Spleen (tissue), 11 donors: Measurements from ENCODE around the gene ACER3. TPM values are rescaled to one million over a fixed set of nuclear protein-coding genes. Genes with fewer than 3 reads are reported as not detected.
"Not testable (repeated sequence)": the region's sequence is repeated elsewhere in the genome, so short reads cannot be mapped to it uniquely, and the experiment has no call there.

Source experiments
- DNase-seq: peaks from one replicate; pipeline ENCODE4 v3.0.0-alpha.2; 2020
- H3K27ac ChIP-seq, 8 donors: fragments of 200-600 bp; sonication (generic) in 7 of 8; 1 replicate in 4 of 8; 2 replicates in 4 of 8; pipeline versions ENCODE4 v1.5.0 to v1.8.0; 2016 to 2021; ENCODE audit warnings: inconsistent platforms in 4 of 8, mild to moderate bottlenecking in 4 of 8, moderate library complexity in 1 of 8
- H3K27me3 ChIP-seq, 7 donors: fragments of 200-600 bp; sonication (generic) in 6 of 7; replicated peaks in 1 of 7; 1 replicate in 4 of 7; 2 replicates in 3 of 7; pipeline versions ENCODE4 v1.5.0 to v1.8.0; 2016 to 2021; ENCODE audit warnings: inconsistent platforms in 3 of 7, mild to moderate bottlenecking in 1 of 7
- H3K36me3 ChIP-seq, 6 donors: fragments of 200-600 bp; sonication (generic) in 5 of 6; 1 replicate in 4 of 6; 2 replicates in 2 of 6; pipeline versions ENCODE4 v1.5.0 to v1.8.0; 2016 to 2021; ENCODE audit warnings: inconsistent platforms in 2 of 6
- H3K4me1 ChIP-seq, 6 donors: fragments of 200-600 bp; sonication (generic) in 5 of 6; 1 replicate in 3 of 6; 2 replicates in 3 of 6; pipeline versions ENCODE4 v1.5.0 to v1.8.0; 2016 to 2021; ENCODE audit warnings: inconsistent platforms in 3 of 6
- H3K4me3 ChIP-seq, 8 donors: fragments of 200-600 bp; sonication (generic) in 7 of 8; 1 replicate in 4 of 8; 2 replicates in 4 of 8; pipeline versions ENCODE4 v1.5.0 to v1.8.0; 2016 to 2021; ENCODE audit warnings: inconsistent platforms in 4 of 8, mild to moderate bottlenecking in 4 of 8, moderate library complexity in 2 of 8
- H3K9me3 ChIP-seq, 8 donors: fragments of 200-600 bp; sonication (generic) in 7 of 8; 1 replicate in 4 of 8; 2 replicates in 4 of 8; pipeline versions ENCODE4 v1.5.0 to v1.8.0; 2016 to 2021; ENCODE audit warnings: inconsistent platforms in 4 of 8
- POLR2A ChIP-seq, 3 donors: fragments of 450-650 bp; IDR thresholded peaks; one replicate each; pipeline ENCODE4 v1.5.1; 2017; ENCODE audit warnings: antibody characterized with exemption in 3 of 3, mild to moderate bottlenecking in 1 of 3
- POLR2AphosphoS5 ChIP-seq, 3 donors: sonication (generic); formaldehyde crosslinking; IDR thresholded peaks; one replicate each; pipeline ENCODE4 v1.5.1; 2017; ENCODE audit warnings: antibody characterized with exemption in 3 of 3
- WGBS, 5 donors: extraction: QIAGEN DNeasy Blood & Tissue Kit in 3 of 5; methylation state at CpG; one replicate each; pipeline versions ENCODE4 v1.1.5 to v1.1.7; 2013 to 2018; 5-methylcytosine and 5-hydroxymethylcytosine counted together
- intact Hi-C: fragments of 100-400 bp; cut with DNase I; formaldehyde crosslinking; loops from one replicate; pipeline ENCODE4 v1.15.0; 2023; ENCODE audit warnings: low total_unique reads
- polyA plus RNA-seq, 3 donors: library from polyadenylated mRNA; stranded (reverse); fragments of 200-250 nt; gene quantifications; one replicate each; pipeline ENCODE4 v1.2.1, GENCODE V29; 2013
- total RNA-seq, 7 donors: library from RNA; depleted of rRNA in 3 of 7; stranded (reverse); fragments of >200 nt in 3 of 7; fragmentation: NEBNext Ultra II Directional in 4 of 7; extraction: Animal tissue kit (Norgen Biotek cat#: 25700) in 4 of 7; gene quantifications; one replicate each; pipeline versions ENCODE4 v1.1.0 to v1.2.1, GENCODE V29; 2016 to 2021
- TF ChIP-seq, protein P1 (sequence below), 11 experiments: fragments of 200-600 bp in 7 of 11; fragments of 450-650 bp in 4 of 11; sonication (generic) in 4 of 11; IDR thresholded peaks in 8 of 11; conservative IDR thresholded peaks in 3 of 11; 1 replicate in 7 of 11; 2 replicates in 4 of 11; pipeline versions ENCODE4 v1.4.0 to v1.8.0; 2016 to 2021; ENCODE audit warnings: antibody characterized with exemption in 11 of 11, inconsistent platforms in 4 of 11, mild to moderate bottlenecking in 1 of 11
- donor health status: healthy with polysubstance abuse.
- donor health status: DM: no; HTN: no; CAD: no; lungs with moderate emphysema.
- donor health status: DM: no; HTN: no; CAD: no.
- donor health status: Bipolar disorder and iron deficiency.
- donor health status: healthy.
- donor health status: DM: no; HTN: no; CAD: no.
- donor health status: DM: yes; HTN: yes; CAD: no.

ACER3 gene
- total and polyA plus RNA-seq, 10 donors, result 2.9 to 52.2 (median 32.1) TPM

DNA sequence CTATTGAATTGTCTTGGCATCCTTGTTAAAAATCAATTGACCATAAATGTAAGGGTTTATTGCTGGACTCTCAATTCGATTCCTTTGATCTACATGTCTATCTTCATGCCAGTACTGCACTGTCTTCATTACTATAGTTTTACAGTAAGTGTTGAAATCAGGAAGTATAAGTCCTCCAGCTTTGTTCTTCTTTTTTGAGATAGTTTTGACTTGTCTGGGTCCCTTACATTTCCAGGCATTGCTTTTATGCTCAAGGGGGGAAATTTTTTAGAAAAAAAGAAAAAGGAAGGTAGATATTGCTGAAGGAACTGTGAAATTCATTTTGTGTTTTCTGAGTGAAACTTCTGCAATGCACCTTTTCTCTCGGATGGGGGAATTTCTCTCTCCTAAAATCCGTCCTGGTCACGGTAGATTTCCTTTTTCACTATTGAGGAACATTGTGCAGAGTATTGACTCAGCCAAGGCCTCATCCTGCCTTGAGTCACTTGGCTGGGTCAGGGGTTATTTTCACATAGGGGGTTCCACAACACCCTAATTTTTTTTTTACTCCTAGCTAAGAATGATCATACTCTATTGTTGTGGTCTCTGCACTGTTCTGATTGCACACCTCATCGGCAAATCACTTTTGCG lies 2.8 kb upstream of the ACER3 start:
- DNase-seq, result no peak
- H3K4me3 ChIP-seq, result no peak overlapping the region
- no peaks in the 10 kb centered on the region for H3K9me3 ChIP-seq
- H3K36me3 ChIP-seq, result no peaks in the 10 kb centered on the region
- TF ChIP-seq, protein P1, sequence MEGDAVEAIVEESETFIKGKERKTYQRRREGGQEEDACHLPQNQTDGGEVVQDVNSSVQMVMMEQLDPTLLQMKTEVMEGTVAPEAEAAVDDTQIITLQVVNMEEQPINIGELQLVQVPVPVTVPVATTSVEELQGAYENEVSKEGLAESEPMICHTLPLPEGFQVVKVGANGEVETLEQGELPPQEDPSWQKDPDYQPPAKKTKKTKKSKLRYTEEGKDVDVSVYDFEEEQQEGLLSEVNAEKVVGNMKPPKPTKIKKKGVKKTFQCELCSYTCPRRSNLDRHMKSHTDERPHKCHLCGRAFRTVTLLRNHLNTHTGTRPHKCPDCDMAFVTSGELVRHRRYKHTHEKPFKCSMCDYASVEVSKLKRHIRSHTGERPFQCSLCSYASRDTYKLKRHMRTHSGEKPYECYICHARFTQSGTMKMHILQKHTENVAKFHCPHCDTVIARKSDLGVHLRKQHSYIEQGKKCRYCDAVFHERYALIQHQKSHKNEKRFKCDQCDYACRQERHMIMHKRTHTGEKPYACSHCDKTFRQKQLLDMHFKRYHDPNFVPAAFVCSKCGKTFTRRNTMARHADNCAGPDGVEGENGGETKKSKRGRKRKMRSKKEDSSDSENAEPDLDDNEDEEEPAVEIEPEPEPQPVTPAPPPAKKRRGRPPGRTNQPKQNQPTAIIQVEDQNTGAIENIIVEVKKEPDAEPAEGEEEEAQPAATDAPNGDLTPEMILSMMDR (IDR thresholded peaks at IDR 0.05 in 8 of 11, conservative IDR thresholded peaks at IDR 0.05 in 3 of 11), result no peak
- TF ChIP-seq POLR2A (IDR thresholded peaks at IDR 0.05) (no peak), POLR2AphosphoS5 (IDR thresholded peaks at IDR 0.05) (no peak)
- H3K27me3 ChIP-seq, result no peaks in the 10 kb centered on the region
- peak overlapping the region in 7 of 8 donors; percentile 37 to 93 (median 72) for H3K27ac ChIP-seq
- H3K4me1 ChIP-seq, result peaks cover under 1 to 79% (median 36%) of the 10 kb centered on the region in 6 donors
- intact Hi-C loops, result no loop called here
- WGBS, 5 donors, result 34 to 66% (median 51%) methylated on average over 6 of the region's 6 CpGs

DNA sequence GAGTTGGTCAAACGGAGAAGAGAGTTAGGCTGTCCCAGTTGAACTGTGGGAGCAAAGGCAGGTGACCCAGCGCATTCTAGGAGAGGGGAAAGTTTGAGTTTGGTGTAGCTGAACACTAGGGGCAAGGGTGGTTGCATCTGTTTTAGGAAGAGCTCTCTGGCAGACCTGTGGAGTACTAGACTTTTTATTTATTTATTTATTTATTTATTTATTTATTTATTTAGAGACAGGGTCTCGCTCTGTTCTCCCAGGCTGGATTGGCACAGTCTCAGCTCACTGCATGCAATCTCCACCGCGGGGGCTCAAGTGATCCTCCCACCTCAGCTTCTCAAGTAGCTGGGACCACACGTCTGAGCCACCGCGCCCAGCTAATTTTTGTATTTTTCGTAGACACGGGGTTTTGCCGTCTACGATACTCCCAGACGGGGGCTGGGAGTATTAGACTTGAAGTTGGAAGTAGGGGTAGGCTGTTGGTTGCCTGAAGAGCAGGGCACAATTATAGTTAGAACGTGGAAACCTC lies 950 bp upstream of the ACER3 start:
- TF ChIP-seq POLR2A (IDR thresholded peaks at IDR 0.05) (no peak), POLR2AphosphoS5 (IDR thresholded peaks at IDR 0.05) (no peak)
- TF ChIP-seq, protein P1 (IDR thresholded peaks at IDR 0.05 in 8 of 11, conservative IDR thresholded peaks at IDR 0.05 in 3 of 11), result no peak
- H3K9me3 ChIP-seq, result no peaks in the 10 kb centered on the region
- intact Hi-C loops, result no loop called here
- H3K27ac ChIP-seq, result peak overlapping the region in 7 of 8 donors; percentile 42 to 94 (median 88)
- no peak for DNase-seq
- no peaks in the 10 kb centered on the region for H3K27me3 ChIP-seq
- H3K36me3 ChIP-seq, result no peaks in the 10 kb centered on the region
- 95 to 97% (median 97%) methylated on average over 14 of the region's 14 CpGs for WGBS, 5 donors
- H3K4me3 ChIP-seq, result peak overlapping the region in 1 of 8 donors; percentile 66
- H3K4me1 ChIP-seq, result peaks cover 6 to 91% (median 49%) of the 10 kb centered on the region in 6 donors

DNA sequence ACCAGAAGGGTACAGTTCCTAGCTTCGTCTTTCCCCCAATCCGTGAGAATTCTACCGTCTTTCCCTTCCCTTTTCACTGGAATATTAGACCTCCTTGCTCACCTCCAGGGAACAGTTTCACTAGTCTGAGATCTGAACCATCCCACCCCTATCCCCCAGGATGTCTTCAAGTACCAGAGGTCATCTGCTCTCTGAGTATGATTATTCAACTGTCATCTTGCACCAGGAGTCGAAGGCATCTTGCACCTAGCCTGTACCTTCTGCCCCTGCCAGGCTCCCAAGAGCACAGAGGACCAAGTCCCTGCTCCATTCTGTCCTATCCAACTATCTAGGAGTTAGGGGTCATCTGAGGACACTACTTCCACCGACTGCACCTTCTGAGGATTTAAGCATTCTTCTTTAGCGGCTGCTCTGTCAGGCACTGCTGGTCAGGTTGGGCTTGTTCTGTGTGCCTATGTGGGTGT lies 804 bp downstream of the ACER3 start:
- WGBS, 5 donors, result 38 to 60% (median 45%) methylated on average over 6 of the region's 6 CpGs
- Histone ChIP-seq H3K36me3 (no peaks in the 10 kb centered on the region), H3K4me3 (peak overlapping the region; percentile 49 to 86 (median 60)), H3K9me3 (no peaks in the 10 kb centered on the region), H3K27me3 (no peaks in the 10 kb centered on the region), H3K27ac (peak overlapping the region in 7 of 8 donors; percentile 78 to 94 (median 88)), H3K4me1 (peaks cover 6 to 73% (median 44%) of the 10 kb centered on the region in 6 donors)
- intact Hi-C loops, result no loop called here
- TF ChIP-seq POLR2A (IDR thresholded peaks at IDR 0.05), result no peak
- TF ChIP-seq, protein P1 (IDR thresholded peaks at IDR 0.05 in 8 of 11, conservative IDR thresholded peaks at IDR 0.05 in 3 of 11), result no peak
- TF ChIP-seq POLR2AphosphoS5 (IDR thresholded peaks at IDR 0.05), result no peak
- no peak for DNase-seq

DNA sequence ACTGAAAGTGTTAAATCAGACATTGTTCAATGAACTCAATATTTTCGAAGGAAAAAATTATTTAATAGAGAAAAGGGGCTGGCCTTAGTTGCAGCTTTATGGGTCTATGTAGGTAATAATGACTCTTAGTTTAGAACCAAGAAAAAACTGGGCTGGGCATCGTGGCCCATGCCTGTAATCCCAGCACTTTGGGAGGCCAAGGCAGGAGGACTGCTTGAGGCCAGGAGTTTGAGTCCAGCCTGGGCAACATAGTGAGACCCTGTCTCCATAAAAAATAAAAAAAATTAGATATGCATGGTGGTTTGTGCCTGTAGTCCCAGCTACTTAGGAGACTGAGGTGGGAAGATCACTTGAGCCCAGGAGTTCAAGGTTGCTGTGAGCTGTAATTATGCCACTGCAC lies 2.1 kb downstream of the ACER3 start:
- peak overlapping the region in 5 of 8 donors; percentile 37 to 93 (median 65) for H3K27ac ChIP-seq
- peak overlapping the region in 3 of 8 donors; percentile 58 to 86 (median 66) for H3K4me3 ChIP-seq
- 84 to 92% (median 90%) methylated on average over 2 of the region's 2 CpGs for WGBS, 5 donors
- H3K9me3 ChIP-seq, DNase-seq, intact Hi-C loops, H3K36me3 ChIP-seq, H3K27me3 ChIP-seq: not testable (repeated sequence)
- peaks cover 6 to 65% (median 42%) of the 10 kb centered on the region in 6 donors for H3K4me1 ChIP-seq
